HG03064 (cell line): ENCODE results near the gene TSPAN7.

ENCODE experiments used
- ATAC-seq: cut with Tn5 transposase; IDR thresholded peaks from one replicate; pipeline ENCODE4 v1.9.1; 2021; ENCODE audit warnings: low read depth; ENCODE audit not compliant: unreplicated experiment

The TSPAN7 gene

DNA sequence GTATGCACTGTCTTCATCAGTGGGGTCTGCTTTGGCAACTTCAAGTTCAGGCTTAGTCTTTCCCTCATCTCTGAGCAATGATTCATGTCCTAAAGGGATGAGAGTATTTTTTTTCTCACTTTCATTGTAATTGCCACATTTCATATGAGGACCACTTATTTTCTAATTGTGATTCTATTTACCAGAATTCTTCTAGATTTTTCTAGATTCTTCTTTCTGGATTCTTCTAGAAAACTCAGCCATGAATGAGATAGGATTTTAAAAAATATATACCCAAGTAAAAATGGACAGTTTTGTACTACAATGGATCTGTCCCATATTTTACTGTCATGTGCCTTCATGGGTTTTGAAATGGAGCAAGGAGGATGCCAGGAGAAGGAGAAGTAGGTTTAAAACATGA is 78.4 kb downstream of the TSPAN7 start:
- no peak for ATAC-seq

DNA sequence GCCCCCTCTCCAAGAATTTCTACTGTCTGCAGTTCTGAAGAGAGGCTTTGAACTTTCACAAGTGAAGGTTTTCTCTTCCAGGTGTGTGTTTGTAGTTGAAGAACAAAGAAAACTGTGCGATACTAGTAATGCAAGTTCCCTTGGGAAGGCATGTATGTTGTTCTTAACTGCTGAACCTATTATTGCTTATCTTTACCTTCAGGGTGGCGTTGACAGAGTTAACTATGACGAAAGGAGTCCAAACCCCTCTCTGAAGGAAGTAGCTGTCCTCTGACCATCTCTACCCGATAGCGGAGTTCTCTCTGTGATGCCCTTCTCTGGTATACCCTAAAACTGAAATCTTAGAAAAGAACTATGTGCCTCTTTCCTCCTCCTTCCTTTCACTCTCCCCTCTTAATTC is 79.9 kb downstream of the TSPAN7 start:
- no peak for ATAC-seq

DNA sequence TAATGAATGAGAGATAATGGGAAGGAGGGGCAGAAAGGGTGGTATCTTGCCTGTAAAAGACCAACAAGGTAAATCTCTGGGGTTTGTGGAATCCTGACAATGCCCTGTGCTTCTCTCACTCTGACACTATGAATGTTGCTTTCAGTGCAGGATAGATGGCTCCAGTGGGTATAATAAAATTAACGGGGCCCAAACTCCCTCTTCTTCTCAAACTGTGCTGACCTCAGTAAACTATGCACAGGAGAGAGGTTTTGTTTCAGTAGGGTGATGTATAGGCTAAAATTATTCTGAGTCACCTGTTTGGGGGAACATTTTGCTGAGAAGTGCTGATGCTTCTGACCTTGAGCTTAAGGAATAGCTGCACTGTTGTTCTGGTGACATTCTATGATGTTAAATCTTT is 82.6 kb downstream of the TSPAN7 start:
- no peak for ATAC-seq

DNA sequence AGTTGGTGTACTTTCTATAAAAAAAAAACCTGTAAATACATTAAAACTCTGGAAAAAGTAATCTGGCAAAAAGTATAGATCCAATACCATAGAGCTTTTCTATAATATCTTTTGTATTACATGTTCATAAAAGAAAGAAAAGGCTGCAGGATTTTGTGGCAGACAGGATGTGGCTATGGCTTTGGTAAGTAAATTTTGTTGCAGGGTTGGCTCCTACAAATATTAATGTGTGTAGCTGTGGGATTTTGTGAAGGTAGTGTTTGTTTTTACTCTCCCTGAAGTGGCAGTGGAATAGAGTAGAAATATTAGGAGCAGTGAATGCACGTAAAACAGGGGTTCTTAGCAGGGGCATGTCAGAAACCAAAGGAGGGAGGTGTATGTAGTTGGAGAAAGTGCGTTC is 84.8 kb downstream of the TSPAN7 start:
- no peak for ATAC-seq

DNA sequence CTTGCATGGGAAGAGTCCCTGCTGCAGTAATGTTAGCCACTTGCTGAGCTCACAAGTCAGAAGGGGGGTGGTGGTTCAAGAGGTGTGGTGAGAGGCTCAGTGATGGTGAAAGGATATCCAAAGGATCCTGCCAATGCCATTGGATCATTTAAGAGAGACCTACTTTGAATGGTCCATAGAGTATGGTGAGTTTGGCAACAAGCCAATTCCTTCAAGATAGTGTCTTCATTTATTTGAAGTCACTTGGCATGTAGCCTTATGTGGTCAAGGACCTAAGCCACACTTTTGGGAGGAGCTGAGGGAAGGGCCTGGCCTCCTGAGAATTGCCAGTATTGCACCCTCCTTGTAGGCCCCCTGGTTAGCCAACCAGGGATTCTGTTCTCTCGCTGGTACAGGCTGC is 87.9 kb downstream of the TSPAN7 start:
- ATAC-seq: no peak

DNA sequence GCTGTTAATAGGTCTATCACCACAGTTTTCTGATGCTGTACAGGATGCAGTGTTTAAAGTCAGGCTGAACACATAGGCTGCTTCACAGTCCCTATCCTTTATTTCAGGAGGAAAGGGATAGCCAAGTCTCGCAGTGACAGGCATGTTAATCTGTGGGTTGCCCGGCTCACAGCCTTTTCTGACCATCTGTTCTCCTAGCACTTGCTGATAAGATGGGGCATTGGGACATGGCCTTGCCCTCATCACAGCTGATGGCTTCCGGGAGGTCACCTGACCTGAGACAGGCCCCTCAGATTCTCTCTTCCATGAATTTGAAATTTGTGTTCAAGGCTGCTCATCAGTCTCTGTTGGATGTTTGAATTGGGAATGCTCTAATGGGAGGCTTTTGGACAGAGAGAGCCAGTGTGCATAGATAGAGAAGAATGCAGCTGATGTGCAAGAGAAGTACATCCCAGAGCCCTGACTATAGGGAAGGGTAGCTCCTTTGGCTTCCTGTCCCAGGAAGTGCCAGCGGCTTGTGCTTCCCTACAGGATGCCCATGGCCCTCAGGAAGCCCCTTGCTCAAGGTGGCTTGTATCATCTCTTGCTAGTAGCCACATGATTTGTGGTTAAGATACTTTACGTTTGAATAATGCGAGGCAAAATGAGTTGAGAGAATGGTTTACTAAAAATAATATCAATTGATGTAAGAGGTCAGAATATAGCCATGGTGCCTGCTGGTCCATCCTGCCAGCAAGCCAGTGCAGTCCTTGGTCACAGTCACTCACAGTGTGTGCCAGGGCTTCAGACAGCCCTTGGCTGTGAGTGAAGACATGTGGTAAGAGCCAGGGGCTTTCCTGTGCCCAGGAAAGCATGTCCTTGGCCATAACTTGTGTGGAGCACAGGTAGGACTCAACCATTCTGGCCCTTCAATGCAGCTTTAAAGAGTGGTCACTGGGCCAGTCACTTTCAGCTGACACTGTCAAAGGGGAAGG is 88.6 kb downstream of the TSPAN7 start:
- ATAC-seq: no peak

DNA sequence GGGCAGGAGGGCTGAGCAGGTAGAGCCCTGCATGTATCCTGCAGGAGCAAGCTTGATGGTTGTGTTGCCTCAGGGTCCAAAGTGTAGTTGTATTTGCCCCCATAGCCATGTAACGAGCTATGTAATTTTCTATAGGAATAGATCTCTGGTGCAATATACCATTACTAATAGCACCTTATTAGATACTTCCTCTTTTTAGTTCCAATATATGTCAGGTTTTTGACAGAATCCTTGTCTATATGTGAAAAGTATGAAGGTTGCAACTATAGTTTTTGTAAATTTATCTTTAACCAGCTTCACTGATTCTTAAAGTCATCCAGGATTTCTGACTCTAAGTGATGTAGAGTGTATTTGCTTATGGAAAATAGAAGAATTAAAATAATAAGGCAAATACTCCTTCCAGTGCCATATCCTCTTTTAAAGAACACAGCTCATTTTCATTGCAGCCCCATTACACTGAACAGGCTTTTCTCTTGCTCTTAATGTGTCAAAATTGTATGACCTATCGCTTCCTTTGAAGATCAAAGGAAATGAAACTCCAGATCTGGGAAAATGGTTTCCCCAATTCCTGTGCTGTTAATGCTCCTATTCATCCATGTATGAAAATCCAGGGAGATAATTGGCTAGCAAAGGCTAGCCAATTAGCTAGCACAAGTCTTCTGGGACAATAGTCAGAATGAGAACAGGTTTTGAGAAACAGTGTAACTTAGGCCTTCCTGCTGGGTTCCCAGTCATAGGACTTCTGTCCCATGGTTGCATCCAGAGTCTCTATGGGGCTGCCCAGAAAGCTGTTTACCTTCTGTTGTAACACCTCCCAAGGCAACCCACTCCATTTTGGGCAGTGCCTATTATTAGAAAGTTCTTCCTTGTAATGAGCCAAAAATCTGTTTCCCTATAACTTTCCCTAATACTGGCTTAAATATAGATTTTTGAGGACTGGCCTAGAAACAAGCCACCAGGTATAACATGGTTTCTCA is 90.6 kb downstream of the TSPAN7 start:
- ATAC-seq: no peak

DNA sequence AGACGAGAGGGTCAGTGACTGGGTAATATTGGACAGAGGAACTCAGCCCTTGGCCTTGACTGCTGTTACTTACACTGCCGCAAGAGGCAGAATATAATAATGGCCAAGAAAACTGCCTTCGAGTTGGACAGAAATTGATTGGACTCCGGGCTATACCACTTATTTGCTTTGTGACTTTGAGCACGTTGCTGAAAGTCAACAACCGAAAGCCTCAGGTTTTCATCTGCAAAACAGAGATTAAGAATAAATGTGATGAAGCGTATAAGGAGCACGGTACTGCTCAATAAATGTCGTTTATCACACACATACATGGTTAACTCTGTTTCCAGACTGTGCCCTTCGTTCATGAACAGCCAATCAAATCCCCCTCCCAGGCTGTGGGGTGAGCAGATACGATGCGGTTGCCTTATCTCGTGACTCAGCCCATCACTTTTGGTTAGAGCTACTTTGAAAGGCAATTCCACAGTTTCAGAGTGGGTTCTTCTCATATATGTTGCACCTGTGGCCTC is 91.6 kb downstream of the TSPAN7 start:
- no peak for ATAC-seq

DNA sequence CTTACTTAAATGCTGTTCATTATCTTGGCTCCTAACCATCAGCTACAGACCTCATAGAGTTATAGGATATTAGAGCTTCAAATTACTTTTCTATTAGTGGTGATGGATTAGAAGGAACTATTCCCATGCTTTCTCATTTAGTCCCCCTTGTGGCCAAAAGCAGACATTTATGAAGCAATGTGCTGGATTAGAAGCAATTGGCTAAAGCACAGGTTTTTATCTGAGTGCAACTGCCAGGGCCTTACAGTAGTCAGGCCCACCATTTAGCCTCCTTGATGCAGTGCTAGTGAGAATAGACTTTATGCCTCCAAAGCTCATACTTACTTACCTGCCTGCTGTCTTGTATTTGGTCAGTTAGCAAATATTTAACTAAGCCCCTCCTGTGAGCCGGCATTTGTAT is 93.0 kb downstream of the TSPAN7 start:
- no peak for ATAC-seq

DNA sequence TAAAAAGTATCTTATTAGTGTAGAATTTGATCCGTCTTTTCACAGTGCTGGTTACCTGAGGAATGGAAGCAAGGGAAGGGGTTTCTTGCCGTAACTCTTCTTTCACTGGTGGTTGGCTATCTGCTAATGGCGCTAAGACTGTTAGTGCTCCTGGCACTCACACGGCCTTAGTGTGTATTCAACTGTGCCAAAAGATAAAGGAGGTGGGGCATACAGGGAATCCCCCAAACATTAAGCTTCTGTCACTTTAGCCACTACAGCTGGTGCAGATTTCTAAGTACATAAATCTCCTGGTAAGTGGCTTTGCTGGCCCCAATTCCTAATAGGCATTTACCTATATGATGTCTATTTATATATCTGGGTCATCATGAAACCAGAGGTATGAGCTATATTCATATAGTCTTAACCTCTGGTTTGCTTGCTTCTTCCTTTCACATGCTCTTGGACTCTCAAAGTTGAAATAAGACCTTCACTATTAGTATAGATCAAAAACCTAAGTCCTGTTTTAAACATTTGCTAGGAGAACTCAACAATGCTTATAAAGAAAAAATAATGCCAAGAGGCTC is 95.1 kb downstream of the TSPAN7 start:
- no peak for ATAC-seq

DNA sequence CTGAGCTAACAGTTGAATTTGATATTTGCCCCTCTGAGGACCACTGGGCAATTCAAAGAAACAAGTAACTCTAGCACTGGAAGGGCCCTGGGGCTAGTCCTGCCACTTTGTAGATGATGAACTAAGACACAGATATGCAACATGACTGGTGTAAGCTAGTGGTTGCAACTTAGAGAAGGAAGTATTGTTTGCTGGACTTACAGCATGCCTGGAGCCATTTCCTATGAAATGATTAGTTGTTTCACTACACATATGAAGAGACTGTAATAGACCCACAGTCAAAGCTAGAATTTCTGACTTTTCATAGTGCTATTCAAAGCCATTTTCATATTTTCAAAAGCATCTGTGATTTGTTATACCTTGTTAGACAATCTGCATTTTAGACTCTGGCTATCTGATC is 96.2 kb downstream of the TSPAN7 start:
- no peak for ATAC-seq

DNA sequence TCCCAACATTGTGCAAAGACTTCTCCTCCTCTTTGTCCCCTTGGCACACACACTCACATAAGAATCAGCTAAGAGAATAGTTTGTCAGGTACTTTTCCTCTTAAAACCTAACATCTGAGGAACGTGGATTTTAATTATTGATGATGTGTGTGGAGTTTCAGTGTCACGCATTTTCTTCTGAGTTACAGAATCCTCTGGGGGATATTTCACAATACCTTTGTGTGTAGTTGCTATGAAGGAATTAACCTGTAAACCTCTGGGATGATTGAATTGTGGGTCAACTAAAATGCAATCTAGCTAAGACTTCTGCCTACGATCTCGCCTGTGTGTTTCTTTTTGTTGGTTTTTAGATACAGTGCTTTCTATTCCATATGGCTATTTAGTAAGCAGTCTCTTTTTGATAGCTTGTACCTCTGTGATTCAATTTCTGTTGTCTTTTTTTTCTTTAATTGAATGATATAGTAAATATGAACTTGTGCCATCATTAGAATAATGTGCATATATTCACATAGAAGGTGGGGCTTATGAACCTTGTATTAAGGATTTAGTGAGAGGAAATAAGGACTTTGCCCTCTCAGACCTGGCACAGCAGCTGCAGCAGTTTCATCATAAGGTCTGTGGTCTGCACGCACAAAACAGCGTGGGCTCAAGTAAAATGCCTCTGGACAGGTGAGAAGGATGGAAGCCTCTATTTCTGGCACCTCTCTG is 99.2 kb downstream of the TSPAN7 start:
- ATAC-seq: no peak

DNA sequence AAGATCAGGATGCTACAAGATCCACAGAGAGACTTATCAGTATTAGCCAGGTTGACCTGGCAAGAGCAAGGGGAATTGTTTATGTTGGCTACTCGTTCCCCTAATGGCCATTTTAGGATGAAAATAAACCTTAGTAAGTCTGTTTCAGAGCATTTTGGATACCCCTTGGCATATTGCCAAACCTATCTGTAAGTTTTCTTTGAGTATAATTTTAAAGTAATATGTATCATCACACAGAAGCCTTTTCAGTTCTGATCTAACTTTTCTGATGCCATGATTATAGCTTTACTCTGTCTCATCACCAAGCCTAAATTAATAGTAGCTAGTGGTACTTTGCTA is 99.7 kb downstream of the TSPAN7 start:
- ATAC-seq: no peak

DNA sequence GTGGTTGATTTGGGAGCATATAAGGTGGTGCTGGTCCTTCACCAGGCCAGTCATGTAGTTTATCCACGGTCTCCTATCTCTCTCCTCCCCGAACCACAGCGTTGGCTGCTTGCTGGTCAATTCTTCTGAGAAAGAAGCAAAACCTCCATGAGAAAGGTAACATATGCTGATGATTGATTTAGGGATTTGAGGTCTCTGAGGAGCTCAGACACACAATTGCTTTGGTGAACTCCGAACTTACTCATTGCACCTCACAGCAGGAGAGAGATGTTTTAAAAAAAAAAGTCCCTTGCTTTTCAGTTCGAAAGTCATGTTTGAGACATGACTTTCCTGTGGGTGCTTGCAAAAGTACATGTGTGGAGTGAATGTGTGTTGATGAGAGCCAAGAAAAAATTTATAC is 100.2 kb downstream of the TSPAN7 start:
- ATAC-seq: no peak

DNA sequence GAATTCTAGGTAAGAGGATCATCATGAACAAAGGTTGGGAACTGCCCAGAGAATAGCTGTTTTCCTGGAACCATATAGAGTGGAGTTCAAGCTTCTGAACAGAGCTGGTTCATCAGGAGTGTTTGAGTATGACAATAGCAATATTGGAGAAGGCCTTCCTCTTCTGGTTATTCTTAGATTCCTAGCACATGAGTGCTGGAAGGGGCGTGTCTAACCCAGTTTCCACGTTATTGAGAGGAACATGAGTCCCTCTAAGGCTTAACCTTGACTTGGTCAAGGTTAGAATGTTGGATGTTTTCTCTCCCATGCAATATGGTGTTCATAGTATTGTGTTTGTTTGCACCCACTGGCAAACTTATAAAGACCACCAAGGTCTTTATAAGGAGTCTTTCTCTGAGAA is 101.3 kb downstream of the TSPAN7 start:
- ATAC-seq: no peak

DNA sequence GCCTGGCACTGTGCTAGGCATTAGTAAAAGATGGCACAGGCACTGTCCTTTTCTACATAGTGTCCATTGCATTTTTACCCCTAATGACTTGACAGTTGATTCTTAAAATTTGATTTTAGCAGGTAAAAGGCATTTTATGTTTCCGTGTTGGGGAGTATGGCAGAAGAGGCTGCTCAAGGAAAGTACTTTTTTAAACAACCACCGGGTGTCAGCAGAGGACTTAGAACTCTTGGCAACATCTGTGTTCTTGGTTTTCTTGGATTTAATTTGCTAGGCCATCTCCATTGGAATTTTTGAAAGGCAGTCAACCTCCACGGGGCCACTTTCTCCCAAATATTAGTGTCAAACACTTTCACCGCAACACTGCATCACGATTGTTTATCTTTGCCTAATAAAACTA is 102.9 kb downstream of the TSPAN7 start:
- no peak for ATAC-seq

DNA sequence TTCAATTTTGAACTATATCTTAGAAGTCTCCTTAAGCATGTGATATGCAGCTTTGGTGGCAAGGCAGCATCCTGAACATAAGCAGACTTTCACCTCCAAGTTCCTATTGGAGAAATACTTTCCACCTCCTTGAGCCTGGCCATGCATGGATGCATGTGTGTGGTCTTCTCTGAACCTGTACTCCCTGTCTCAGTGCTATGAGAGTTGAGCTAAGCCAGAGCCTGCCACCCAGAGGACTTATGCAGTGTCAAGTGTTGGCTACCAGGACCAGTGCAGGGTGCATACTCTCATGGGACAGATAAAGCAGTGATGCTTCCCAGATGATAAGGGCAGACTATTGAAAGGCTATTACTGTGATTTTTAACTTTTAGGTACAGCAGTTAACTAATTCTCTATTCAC is 105.6 kb downstream of the TSPAN7 start:
- ATAC-seq: no peak

DNA sequence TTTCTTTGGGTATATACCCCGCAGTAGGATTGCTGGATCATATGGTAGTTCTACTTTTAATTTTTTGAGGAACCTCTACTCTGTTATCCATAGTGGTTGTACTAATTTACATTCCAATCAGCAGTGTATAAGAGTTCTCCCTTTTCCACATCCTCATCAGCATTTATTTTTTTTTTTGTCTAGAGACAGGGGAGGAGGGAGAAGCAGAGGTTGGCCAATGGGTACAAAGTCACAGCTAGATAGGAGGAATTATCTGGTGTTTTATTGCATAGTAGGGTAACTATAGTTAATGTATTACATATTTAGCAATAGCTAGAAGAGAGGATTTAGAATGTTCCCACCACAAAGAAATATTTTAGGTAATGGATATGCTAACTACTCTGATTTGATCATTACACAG is 107.4 kb downstream of the TSPAN7 start:
- ATAC-seq: no peak

DNA sequence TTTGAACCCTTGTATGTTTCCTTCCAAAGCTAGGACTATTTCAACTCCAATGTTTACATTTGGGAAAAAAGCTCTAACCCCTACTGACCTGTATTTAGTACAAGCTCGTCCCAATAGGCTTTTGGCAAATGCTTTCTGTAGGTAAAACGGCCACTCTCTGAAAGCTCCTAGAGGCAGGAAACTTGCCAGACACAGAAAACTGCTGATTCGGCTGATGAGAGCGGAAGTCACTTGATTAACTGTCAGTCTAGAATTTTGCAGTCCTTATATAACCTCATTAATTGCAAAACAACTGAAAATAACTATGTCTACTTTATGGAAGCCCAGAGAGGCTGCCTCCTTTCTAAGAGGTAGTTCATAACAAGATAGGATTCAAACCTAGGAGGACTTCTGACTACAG is 108.1 kb downstream of the TSPAN7 start:
- no peak for ATAC-seq

DNA sequence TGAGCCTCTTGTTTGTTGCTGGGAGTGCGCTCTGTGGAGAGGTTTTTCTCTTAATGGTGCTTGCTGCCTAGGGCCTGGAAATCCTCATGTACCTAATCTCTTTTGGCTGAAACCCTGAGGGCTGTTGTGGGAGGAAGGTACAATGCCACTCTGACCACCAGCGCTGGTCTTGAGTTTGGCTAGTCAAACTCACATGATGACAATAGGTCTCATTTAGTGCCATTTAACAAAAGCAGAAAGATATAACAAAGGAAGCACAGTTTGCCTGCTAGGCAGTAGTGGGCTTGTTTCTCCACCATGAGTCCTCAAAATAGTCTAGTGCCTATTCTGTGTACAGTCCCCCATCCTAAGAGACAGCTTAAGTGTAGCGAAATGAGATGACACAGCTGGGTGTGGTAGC is 111.3 kb downstream of the TSPAN7 start:
- ATAC-seq: no peak
